ENCODE results near the gene HOXA3. TPM values are rescaled to one million over a fixed set of nuclear protein-coding genes. Genes with fewer than 3 reads are reported as not detected.

Gene HOXA3
- total and polyA plus RNA-seq, 2 of the 8 experiments (the other 6 are each of a cell fraction or from before 2014, with no cell fraction given) = not detected

DNA sequence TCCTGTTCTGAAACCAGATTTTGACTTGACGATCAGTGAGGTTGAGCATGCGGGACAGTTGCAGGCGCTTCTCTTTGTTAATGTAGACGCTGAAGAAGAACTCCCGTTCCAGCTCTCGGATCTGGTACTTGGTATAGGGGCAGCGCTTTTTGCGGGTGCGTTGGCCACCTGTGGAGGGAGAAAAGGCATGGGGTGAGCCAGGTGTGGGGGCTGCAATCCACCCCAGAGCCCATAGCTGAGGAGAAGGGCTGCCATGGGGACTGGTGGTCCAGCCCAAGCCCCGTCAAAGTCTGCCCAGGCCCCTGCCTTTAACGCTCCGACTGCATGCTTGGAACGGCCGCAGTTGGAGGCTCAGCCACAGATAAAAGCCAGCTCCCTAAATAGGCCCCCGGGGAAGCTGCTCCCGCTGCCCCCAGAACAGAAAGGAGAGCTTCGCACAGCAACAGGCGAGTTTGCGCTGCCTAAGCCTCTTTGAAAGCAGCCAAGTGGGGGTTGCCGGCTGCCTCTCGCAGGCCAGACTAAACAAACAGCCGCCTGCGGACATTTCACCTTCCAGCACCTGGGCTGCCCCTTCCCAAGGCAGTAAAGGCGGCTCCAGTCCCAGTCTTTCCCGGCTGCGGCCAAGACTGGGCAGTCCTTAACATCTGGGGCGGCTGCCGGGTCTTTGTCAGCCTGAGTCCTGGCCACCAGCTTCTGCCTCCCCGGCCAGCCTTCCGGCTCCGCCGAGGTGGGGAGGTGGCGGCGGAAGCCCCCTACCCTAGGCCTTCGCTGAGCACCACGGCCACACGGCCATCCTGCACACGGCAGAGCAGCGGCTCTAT is 30.7 kb upstream of the HOXA3 start (continued):
- TF ChIP-seq, protein P1, sequence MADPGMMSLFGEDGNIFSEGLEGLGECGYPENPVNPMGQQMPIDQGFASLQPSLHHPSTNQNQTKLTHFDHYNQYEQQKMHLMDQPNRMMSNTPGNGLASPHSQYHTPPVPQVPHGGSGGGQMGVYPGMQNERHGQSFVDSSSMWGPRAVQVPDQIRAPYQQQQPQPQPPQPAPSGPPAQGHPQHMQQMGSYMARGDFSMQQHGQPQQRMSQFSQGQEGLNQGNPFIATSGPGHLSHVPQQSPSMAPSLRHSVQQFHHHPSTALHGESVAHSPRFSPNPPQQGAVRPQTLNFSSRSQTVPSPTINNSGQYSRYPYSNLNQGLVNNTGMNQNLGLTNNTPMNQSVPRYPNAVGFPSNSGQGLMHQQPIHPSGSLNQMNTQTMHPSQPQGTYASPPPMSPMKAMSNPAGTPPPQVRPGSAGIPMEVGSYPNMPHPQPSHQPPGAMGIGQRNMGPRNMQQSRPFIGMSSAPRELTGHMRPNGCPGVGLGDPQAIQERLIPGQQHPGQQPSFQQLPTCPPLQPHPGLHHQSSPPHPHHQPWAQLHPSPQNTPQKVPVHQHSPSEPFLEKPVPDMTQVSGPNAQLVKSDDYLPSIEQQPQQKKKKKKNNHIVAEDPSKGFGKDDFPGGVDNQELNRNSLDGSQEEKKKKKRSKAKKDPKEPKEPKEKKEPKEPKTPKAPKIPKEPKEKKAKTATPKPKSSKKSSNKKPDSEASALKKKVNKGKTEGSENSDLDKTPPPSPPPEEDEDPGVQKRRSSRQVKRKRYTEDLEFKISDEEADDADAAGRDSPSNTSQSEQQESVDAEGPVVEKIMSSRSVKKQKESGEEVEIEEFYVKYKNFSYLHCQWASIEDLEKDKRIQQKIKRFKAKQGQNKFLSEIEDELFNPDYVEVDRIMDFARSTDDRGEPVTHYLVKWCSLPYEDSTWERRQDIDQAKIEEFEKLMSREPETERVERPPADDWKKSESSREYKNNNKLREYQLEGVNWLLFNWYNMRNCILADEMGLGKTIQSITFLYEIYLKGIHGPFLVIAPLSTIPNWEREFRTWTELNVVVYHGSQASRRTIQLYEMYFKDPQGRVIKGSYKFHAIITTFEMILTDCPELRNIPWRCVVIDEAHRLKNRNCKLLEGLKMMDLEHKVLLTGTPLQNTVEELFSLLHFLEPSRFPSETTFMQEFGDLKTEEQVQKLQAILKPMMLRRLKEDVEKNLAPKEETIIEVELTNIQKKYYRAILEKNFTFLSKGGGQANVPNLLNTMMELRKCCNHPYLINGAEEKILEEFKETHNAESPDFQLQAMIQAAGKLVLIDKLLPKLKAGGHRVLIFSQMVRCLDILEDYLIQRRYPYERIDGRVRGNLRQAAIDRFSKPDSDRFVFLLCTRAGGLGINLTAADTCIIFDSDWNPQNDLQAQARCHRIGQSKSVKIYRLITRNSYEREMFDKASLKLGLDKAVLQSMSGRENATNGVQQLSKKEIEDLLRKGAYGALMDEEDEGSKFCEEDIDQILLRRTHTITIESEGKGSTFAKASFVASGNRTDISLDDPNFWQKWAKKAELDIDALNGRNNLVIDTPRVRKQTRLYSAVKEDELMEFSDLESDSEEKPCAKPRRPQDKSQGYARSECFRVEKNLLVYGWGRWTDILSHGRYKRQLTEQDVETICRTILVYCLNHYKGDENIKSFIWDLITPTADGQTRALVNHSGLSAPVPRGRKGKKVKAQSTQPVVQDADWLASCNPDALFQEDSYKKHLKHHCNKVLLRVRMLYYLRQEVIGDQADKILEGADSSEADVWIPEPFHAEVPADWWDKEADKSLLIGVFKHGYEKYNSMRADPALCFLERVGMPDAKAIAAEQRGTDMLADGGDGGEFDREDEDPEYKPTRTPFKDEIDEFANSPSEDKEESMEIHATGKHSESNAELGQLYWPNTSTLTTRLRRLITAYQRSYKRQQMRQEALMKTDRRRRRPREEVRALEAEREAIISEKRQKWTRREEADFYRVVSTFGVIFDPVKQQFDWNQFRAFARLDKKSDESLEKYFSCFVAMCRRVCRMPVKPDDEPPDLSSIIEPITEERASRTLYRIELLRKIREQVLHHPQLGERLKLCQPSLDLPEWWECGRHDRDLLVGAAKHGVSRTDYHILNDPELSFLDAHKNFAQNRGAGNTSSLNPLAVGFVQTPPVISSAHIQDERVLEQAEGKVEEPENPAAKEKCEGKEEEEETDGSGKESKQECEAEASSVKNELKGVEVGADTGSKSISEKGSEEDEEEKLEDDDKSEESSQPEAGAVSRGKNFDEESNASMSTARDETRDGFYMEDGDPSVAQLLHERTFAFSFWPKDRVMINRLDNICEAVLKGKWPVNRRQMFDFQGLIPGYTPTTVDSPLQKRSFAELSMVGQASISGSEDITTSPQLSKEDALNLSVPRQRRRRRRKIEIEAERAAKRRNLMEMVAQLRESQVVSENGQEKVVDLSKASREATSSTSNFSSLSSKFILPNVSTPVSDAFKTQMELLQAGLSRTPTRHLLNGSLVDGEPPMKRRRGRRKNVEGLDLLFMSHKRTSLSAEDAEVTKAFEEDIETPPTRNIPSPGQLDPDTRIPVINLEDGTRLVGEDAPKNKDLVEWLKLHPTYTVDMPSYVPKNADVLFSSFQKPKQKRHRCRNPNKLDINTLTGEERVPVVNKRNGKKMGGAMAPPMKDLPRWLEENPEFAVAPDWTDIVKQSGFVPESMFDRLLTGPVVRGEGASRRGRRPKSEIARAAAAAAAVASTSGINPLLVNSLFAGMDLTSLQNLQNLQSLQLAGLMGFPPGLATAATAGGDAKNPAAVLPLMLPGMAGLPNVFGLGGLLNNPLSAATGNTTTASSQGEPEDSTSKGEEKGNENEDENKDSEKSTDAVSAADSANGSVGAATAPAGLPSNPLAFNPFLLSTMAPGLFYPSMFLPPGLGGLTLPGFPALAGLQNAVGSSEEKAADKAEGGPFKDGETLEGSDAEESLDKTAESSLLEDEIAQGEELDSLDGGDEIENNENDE (IDR thresholded peaks at IDR 0.05; ENCODE audit: insufficient replicate concordance, low read length) = no peak
- TF ChIP-seq HDAC2 (IDR thresholded peaks at IDR 0.05; ENCODE audit: borderline replicate concordance in 1 of 2, low read depth in 2 of 2, low read length in 2 of 2) (no peak), EZH2 (IDR thresholded peaks at IDR 0.05; ENCODE audit: low read depth, low read length, severe bottlenecking) (peak; percentile 85), FOSL1 (IDR thresholded peaks at IDR 0.05; ENCODE audit: insufficient read depth, low read depth, low read length) (no peak), CTBP2 (IDR thresholded peaks at IDR 0.05; ENCODE audit: borderline replicate concordance, insufficient read depth, insufficient read length, low read length) (peak; percentile 92), MAFK (IDR thresholded peaks at IDR 0.05; ENCODE audit: low read depth, low read length) (no peak)
- TF ChIP-seq, protein P2, sequence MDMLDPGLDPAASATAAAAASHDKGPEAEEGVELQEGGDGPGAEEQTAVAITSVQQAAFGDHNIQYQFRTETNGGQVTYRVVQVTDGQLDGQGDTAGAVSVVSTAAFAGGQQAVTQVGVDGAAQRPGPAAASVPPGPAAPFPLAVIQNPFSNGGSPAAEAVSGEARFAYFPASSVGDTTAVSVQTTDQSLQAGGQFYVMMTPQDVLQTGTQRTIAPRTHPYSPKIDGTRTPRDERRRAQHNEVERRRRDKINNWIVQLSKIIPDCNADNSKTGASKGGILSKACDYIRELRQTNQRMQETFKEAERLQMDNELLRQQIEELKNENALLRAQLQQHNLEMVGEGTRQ (IDR thresholded peaks at IDR 0.05; ENCODE audit: low read length) = no peak
